SIG-M5 (cell line): ENCODE measurements around the gene CHST11.
"Not testable (repeated sequence)": the region's sequence is repeated elsewhere in the genome, so short reads cannot be mapped to it uniquely, and the experiment has no call there.

Experiments used
- DNase-seq: peaks from one replicate; lab custom pipeline; 2025; lab: John Stamatoyannopoulos, UW

CHST11 gene

GRCh38 chr12:104526751-104527150 lies 70.0 kb downstream of the CHST11 start:
- DNase-seq = no peak

- DNase-seq = not testable (repeated sequence)
Observed at GRCh38 chr12:104527653-104528052, 70.9 kb downstream of the CHST11 start.

GRCh38 chr12:104529130-104529874 lies 72.6 kb downstream of the CHST11 start:
- no peak for DNase-seq

GRCh38 chr12:104532636-104533035 lies 75.9 kb downstream of the CHST11 start:
- DNase-seq = no peak

- DNase-seq = no peak
Observed at GRCh38 chr12:104533134-104533533, 76.4 kb downstream of the CHST11 start.

GRCh38 chr12:104534162-104534856 lies 77.6 kb downstream of the CHST11 start:
- no peak for DNase-seq

GRCh38 chr12:104534857-104535248 lies 78.1 kb downstream of the CHST11 start:
- no peak for DNase-seq

- DNase-seq = no peak
Observed at GRCh38 chr12:104535369-104535768, 78.6 kb downstream of the CHST11 start.

- DNase-seq = no peak
Observed at GRCh38 chr12:104536841-104537240, 80.1 kb downstream of the CHST11 start.

- DNase-seq = no peak
Observed at GRCh38 chr12:104538056-104538455, 81.3 kb downstream of the CHST11 start.

GRCh38 chr12:104538891-104539462 lies 82.2 kb downstream of the CHST11 start:
- no peak for DNase-seq

- no peak for DNase-seq
Observed at GRCh38 chr12:104544836-104545235, 88.1 kb downstream of the CHST11 start.

- no peak for DNase-seq
Observed at GRCh38 chr12:104546575-104546974, 89.8 kb downstream of the CHST11 start.

GRCh38 chr12:104547235-104547634 lies 90.5 kb downstream of the CHST11 start:
- no peak for DNase-seq

- no peak for DNase-seq
Observed at GRCh38 chr12:104549815-104550480, 93.2 kb downstream of the CHST11 start.

GRCh38 chr12:104551313-104551931 lies 94.7 kb downstream of the CHST11 start:
- no peak for DNase-seq

- DNase-seq = no peak
Observed at GRCh38 chr12:104553421-104553820, 96.7 kb downstream of the CHST11 start.

GRCh38 chr12:104555648-104556047 lies 98.9 kb downstream of the CHST11 start:
- DNase-seq = no peak

- no peak for DNase-seq
Observed at GRCh38 chr12:104557488-104558195, 100.9 kb downstream of the CHST11 start.

- no peak for DNase-seq
Observed at GRCh38 chr12:104560881-104561280, 104.1 kb downstream of the CHST11 start.

- DNase-seq = no peak
Observed at GRCh38 chr12:104562763-104563162, 106.0 kb downstream of the CHST11 start.

GRCh38 chr12:104564662-104565061 lies 107.9 kb downstream of the CHST11 start:
- not testable (repeated sequence) for DNase-seq
